Activated B cell treated with CpG ODN at 0.5 μM for 24 hours (primary cell): ENCODE measurements around the gene UNC119B. TPM values are rescaled to one million over a fixed set of nuclear protein-coding genes. Genes with fewer than 3 reads are reported as not detected.

Experiments
- ATAC-seq: fragments of 200-7000 bp; cut with Tn5 transposase; one replicate; pipeline ENCODE4 v1.10.0; 2021; ENCODE audit warnings: low read depth, mild to moderate bottlenecking, moderate library complexity
- CTCF ChIA-PET: fragments of 350-600 bp; sonication (Branson Sonifier 250); formaldehyde crosslinking; loops from one replicate; lab custom pipeline; 2021; ENCODE audit warnings: antibody characterized with exemption; lab: Charles Lee
- POLR2A ChIA-PET: fragments of 350-600 bp; sonication (Branson Sonifier 250); formaldehyde crosslinking; loops from one replicate; lab custom pipeline; 2021; ENCODE audit warnings: antibody characterized with exemption; lab: Charles Lee
- DNase-seq: peaks from one replicate; pipeline ENCODE4 v3.0.0; 2022
- H3K27ac Mint-ChIP-seq: one replicate; pipeline ENCODE4 v1.8.0; 2020; ENCODE audit warnings: mixed read lengths
- H3K27me3 Mint-ChIP-seq: one replicate; pipeline ENCODE4 v1.8.0; 2021; ENCODE audit warnings: mixed read lengths
- H3K36me3 Mint-ChIP-seq: one replicate; pipeline ENCODE4 v1.8.0; 2021; ENCODE audit warnings: low read depth, mixed read lengths
- H3K4me1 Mint-ChIP-seq: one replicate; pipeline ENCODE4 v1.8.0; 2021; ENCODE audit warnings: mixed read lengths
- H3K4me3 Mint-ChIP-seq: one replicate; pipeline ENCODE4 v1.8.0; 2020; ENCODE audit warnings: mild to moderate bottlenecking, mixed read lengths
- H3K9me3 Mint-ChIP-seq: one replicate; pipeline ENCODE4 v1.8.0; 2020; ENCODE audit warnings: mixed read lengths
- CTCF ChIP-seq: fragments of 200-600 bp; IDR thresholded peaks from one replicate; pipeline ENCODE4 v1.8.0; 2022; ENCODE audit warnings: antibody characterized with exemption, mild to moderate bottlenecking
- intact Hi-C: fragments of 100-400 bp; cut with micrococcal nuclease; formaldehyde crosslinking; loops from one replicate; pipeline ENCODE4 v1.15.1; 2024
- total RNA-seq: library from RNA; stranded (reverse); gene quantifications from 2 replicates; pipeline ENCODE4 v1.2.3, GENCODE V29; 2022

UNC119B gene
- total RNA-seq, 1 donor from 2014 or later = 18.5 TPM

- DNase-seq = no peak
- POLR2A ChIA-PET = interaction anchor here (0.7 kb wide), 1 partner anchor 15 kb away, joined by 4 read pairs; no protein-coding TSS in a partner anchor
- no peak for ATAC-seq
- H3K27me3 Mint-ChIP-seq = no peaks in the 10 kb centered on the region
- CTCF ChIA-PET = interaction anchor here (1.1 kb wide), 1 partner anchor 220 kb away, joined by 3 read pairs; no protein-coding TSS in a partner anchor
- H3K27ac Mint-ChIP-seq = no peak overlapping the region
- H3K9me3 Mint-ChIP-seq = peaks cover 10% of the 10 kb centered on the region
- intact Hi-C loops = no loop called here
- H3K36me3 Mint-ChIP-seq = no peaks in the 10 kb centered on the region
- no peak for TF ChIP-seq CTCF
- no peak overlapping the region for H3K4me3 Mint-ChIP-seq
- H3K4me1 Mint-ChIP-seq = peaks cover 3% of the 10 kb centered on the region
Measured at GRCh38 chr12:120751389-120751788, 41.1 kb downstream of the UNC119B start.

- ATAC-seq (no peak), DNase-seq (no peak)
- H3K4me3 Mint-ChIP-seq = no peak overlapping the region
- no peaks in the 10 kb centered on the region for H3K36me3 Mint-ChIP-seq
- H3K27ac Mint-ChIP-seq = no peak overlapping the region
- no peak for TF ChIP-seq CTCF
- intact Hi-C loops = no loop called here
- peaks cover 10% of the 10 kb centered on the region for H3K9me3 Mint-ChIP-seq
- CTCF ChIA-PET = no interaction called here
- H3K27me3 Mint-ChIP-seq = no peaks in the 10 kb centered on the region
- POLR2A ChIA-PET = no interaction called here
- peaks cover 3% of the 10 kb centered on the region for H3K4me1 Mint-ChIP-seq
Measured at GRCh38 chr12:120754792-120755191, 44.5 kb downstream of the UNC119B start.

- ATAC-seq = no peak
- peaks cover 10% of the 10 kb centered on the region for H3K9me3 Mint-ChIP-seq
- TF ChIP-seq CTCF = no peak
- H3K27me3 Mint-ChIP-seq = no peaks in the 10 kb centered on the region
- intact Hi-C loops = no loop called here
- ChIA-PET CTCF (no interaction called here), POLR2A (no interaction called here)
- no peak overlapping the region for H3K27ac Mint-ChIP-seq
- DNase-seq = no peak
- H3K36me3 Mint-ChIP-seq = peaks cover 2% of the 10 kb centered on the region
- H3K4me3 Mint-ChIP-seq = no peak overlapping the region
- peaks cover 3% of the 10 kb centered on the region for H3K4me1 Mint-ChIP-seq
Measured at GRCh38 chr12:120755269-120755668, 45.0 kb downstream of the UNC119B start.

- peaks cover 3% of the 10 kb centered on the region for H3K4me1 Mint-ChIP-seq
- no peaks in the 10 kb centered on the region for H3K27me3 Mint-ChIP-seq
- H3K4me3 Mint-ChIP-seq = no peak overlapping the region
- DNase-seq (no peak), ATAC-seq (no peak)
- H3K36me3 Mint-ChIP-seq = peaks cover 22% of the 10 kb centered on the region
- intact Hi-C loops = no loop called here
- ChIA-PET POLR2A (interaction anchor here (0.8 kb wide), 1 partner anchor 20 kb away, joined by 6 read pairs; no protein-coding TSS in a partner anchor), CTCF (no interaction called here)
- H3K9me3 Mint-ChIP-seq = peaks cover 10% of the 10 kb centered on the region
- no peak for TF ChIP-seq CTCF
- no peak overlapping the region for H3K27ac Mint-ChIP-seq
Measured at GRCh38 chr12:120757226-120757742, 47.0 kb downstream of the UNC119B start.

- Mint-ChIP-seq H3K36me3 (peaks cover 28% of the 10 kb centered on the region), H3K4me3 (no peak overlapping the region), H3K9me3 (peaks cover 10% of the 10 kb centered on the region), H3K27me3 (no peaks in the 10 kb centered on the region), H3K27ac (no peak overlapping the region), H3K4me1 (peaks cover 3% of the 10 kb centered on the region)
- ChIA-PET CTCF (no interaction called here), POLR2A (interaction anchor here (0.8 kb wide), 1 partner anchor 19 kb away, joined by 6 read pairs; no protein-coding TSS in a partner anchor)
- no peak for TF ChIP-seq CTCF
- DNase-seq = no peak
- intact Hi-C loops = no loop called here
- no peak for ATAC-seq
Measured at GRCh38 chr12:120757949-120758348, 47.7 kb downstream of the UNC119B start.
